ENCODE results near the gene EPB41.
"Not testable (repeated sequence)": the region's sequence is repeated elsewhere in the genome, so short reads cannot be mapped to it uniquely, and the experiment has no call there.

The EPB41 gene

DNA sequence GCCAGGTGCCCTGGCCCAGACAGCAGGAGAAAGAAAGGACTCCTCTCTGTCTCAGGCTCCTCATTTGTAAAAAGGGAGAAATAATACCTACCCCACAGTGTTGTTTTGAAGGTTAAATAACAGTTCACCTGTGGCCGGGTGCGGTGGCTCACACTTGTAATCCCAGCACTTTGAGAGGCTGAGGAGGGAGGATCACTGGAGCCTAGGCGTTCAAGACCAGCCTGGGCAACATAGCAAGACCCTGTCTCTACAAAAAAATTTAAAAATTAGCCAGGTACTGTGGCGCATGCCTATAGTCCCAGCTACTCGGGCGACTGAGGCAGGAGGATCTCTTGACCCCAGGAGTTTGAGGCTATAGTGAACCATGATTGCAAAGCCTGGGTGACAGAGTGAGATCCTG lies 211.8 kb downstream of the EPB41 start:
- TF ChIP-seq, protein P1, sequence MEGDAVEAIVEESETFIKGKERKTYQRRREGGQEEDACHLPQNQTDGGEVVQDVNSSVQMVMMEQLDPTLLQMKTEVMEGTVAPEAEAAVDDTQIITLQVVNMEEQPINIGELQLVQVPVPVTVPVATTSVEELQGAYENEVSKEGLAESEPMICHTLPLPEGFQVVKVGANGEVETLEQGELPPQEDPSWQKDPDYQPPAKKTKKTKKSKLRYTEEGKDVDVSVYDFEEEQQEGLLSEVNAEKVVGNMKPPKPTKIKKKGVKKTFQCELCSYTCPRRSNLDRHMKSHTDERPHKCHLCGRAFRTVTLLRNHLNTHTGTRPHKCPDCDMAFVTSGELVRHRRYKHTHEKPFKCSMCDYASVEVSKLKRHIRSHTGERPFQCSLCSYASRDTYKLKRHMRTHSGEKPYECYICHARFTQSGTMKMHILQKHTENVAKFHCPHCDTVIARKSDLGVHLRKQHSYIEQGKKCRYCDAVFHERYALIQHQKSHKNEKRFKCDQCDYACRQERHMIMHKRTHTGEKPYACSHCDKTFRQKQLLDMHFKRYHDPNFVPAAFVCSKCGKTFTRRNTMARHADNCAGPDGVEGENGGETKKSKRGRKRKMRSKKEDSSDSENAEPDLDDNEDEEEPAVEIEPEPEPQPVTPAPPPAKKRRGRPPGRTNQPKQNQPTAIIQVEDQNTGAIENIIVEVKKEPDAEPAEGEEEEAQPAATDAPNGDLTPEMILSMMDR (IDR thresholded peaks at IDR 0.05; ENCODE audit: extremely low read depth, insufficient read depth, missing control alignments): no peak
- DNase-seq (ENCODE audit: low spot score): no peak
- in situ Hi-C loops (cut with MboI; ENCODE audit: low pct_unique_long_range_greater_than_20kb, low sequenced_read_pairs, unreplicated experiment): no loop called here

DNA sequence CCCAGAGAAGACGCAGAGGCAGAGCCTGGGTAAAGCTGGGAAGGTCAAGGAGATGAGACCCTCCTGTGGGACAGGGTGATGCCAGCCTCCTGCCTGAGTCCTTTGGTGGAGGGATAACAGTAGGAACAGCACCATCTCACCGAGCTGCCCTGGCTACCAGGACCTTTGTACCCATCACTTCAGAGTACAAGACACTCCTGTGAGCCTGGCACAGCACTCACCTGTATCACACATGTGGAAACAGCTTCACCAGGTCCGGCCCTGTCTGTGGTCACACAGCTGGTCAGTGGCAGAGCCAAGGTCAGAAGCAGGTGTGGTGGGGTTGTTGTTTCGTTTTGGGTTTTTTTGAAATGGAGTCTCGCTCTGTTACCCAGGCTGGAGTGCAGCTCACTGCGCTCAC lies 214.4 kb downstream of the EPB41 start:
- DNase-seq (ENCODE audit: low spot score): no peak
- in situ Hi-C loops (cut with MboI; ENCODE audit: low pct_unique_long_range_greater_than_20kb, low sequenced_read_pairs, unreplicated experiment): no loop called here
- TF ChIP-seq, protein P1 (IDR thresholded peaks at IDR 0.05; ENCODE audit: extremely low read depth, insufficient read depth, missing control alignments): no peak

DNA sequence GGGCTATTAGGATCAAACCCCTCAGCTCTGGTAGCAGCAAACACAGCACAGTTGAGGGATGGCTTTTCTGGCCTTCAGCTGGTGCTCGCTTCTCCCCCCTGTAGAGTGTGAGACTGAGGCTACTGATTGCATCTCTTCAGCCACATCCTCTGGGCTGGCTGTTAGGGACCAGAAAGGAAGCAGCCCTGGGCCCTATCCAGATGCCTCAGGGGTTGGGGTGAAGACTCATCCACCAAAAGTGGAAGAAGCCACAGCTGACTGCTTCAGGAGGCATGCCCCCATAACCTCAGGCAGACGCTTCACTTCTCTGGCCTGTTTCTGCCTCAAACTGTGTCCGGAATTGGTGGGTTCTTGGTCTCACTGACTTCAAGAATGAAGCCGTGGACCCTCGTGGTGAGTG lies 215.5 kb downstream of the EPB41 start:
- TF ChIP-seq, protein P1 (IDR thresholded peaks at IDR 0.05; ENCODE audit: extremely low read depth, insufficient read depth, missing control alignments): no peak
- in situ Hi-C loops (cut with MboI; ENCODE audit: low pct_unique_long_range_greater_than_20kb, low sequenced_read_pairs, unreplicated experiment): no loop called here

DNA sequence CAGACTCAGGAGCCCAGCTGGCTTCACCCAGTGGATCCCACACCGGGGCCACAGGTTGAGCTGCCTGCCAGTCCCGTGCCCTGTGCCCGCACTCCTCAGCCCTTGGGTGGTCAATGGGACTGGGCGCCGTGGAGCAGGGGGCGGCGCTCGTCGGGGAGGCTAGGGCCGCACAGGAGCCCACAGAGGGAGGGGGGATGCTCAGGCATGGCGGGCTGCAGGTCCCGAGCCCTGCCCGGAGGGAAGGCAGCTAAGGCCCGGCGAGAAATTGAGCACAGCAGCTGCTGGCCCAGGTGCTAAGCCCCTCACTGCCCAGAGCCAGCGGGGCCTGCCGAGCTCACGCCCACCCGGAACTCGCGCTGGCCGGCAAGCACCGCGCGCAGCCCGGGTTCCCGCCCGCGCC lies 216.7 kb downstream of the EPB41 start:
- in situ Hi-C loops (cut with MboI; ENCODE audit: low pct_unique_long_range_greater_than_20kb, low sequenced_read_pairs, unreplicated experiment); DNase-seq (ENCODE audit: low spot score): not testable (repeated sequence)

More for the DNA sequence above, 215.5 kb downstream of the EPB41 start:
- DNase-seq (ENCODE audit: low spot score): peak; percentile 7

DNA sequence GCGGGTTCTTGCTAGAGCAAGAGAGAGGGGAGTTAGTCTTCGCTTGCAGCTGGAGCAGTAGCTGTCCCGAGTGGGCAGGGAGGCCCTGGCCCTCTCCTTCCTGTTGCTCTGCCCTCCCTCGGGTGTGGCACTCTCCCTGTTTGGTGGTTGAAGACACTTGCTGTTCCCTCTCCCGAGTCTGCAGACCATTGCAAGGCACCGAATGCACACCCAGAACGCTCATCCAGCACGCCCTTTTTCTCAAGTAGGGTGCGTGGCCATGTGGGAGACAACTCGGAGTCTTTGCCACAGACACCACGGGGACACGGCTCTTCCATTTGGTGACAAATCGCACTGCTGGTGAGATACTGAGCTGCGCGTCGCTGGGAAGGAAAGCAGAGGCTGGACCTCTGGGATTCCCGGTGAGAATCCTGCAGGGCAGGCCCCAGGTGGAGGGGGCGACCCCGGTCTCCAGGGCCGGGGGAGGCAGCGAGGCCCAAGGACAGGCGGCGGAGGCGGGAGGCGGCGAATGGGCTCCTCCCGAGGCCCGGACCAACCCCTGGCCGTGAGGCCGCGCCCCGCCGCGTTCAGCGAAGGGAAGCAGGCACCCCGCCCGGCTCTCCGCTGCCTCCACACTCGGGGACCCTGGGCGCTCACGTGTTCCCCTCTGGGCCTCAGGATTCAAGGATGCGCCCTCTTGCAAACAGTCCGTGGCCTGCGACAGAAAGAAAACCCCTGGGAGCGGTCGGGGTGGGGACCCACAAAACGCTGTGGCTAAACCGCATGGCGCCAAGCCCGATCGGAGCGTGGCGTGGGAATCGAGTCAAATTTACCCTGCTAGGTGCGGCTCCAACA lies 219.7 kb downstream of the EPB41 start:
- in situ Hi-C loops (cut with MboI; ENCODE audit: low pct_unique_long_range_greater_than_20kb, low sequenced_read_pairs, unreplicated experiment): no loop called here
- DNase-seq (ENCODE audit: low spot score): peak; percentile 49
- TF ChIP-seq, protein P1 (IDR thresholded peaks at IDR 0.05; ENCODE audit: extremely low read depth, insufficient read depth, missing control alignments): no peak

DNA sequence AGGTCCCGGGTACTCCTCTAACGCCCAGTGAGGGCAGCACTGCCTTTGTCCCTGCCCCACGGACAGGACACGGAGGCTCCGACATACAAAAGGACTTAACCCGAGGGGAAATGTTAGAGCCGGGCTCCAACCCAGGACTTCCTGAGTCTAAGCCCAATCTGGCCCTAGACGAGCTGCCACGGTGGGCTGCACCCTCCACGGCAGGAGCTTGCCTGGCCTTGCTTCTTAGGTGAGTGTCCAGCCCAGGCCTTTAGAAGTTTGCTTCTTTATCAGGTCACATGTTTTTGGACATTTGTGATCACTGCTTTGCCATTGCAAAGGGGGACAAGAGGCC lies 220.3 kb downstream of the EPB41 start:
- DNase-seq (ENCODE audit: low spot score): peak; percentile 21
- in situ Hi-C loops (cut with MboI; ENCODE audit: low pct_unique_long_range_greater_than_20kb, low sequenced_read_pairs, unreplicated experiment): no loop called here
- TF ChIP-seq, protein P1 (IDR thresholded peaks at IDR 0.05; ENCODE audit: extremely low read depth, insufficient read depth, missing control alignments): no peak

DNA sequence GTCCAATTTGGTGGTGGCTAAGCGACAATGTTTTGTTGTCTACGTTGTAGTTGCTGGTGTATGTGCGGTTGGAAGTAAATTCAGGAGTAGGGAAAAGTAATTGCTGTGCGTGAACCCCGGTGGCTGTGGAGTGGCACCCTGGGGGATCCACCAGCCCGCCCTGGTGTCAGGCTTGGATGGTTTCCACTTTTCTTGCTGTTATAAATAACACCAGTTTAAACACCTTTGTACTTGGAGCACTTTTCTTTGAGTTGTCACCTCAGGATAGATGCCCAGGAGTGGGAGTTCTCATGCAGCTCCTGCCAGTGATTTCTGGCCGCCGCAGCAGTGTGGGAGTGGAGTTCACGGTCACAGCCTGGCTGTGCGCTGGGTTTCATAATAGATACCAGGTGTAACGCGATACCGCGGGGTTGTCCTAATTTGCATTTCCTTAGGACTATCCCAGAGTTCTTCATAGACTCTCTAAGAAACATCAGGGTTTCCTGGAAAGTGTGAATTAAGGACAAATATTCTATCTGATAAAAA lies 222.1 kb downstream of the EPB41 start:
- in situ Hi-C loops (cut with MboI; ENCODE audit: low pct_unique_long_range_greater_than_20kb, low sequenced_read_pairs, unreplicated experiment): no loop called here
- peak; percentile 18 for DNase-seq (ENCODE audit: low spot score)
- TF ChIP-seq, protein P1 (IDR thresholded peaks at IDR 0.05; ENCODE audit: extremely low read depth, insufficient read depth, missing control alignments): no peak
